ENCODE data around the gene RABGAP1L.
"Not testable (repeated sequence)": the region's sequence is repeated elsewhere in the genome, so short reads cannot be mapped to it uniquely, and the experiment has no call there.

DNA sequence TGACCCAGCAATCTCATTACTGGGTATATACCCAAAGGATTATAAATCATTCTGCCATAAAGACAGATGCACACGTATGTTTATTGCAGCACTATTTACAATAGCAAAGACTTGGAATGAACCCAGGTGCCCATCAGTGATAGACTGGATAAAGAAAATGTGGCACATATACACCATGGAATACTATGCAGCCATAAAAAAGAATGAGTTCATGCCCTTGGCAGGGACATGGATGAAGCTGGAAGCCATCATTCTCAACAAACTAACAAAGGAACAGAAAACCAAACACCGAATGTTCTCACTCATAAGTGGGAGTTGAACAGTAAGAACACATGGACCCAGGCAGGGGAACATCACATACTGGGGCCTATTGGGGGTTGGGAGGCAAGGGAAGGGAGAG lies 19.1 kb downstream of the RABGAP1L start:
- not testable (repeated sequence) for TF ChIP-seq POLR2A (IDR thresholded peaks at IDR 0.05; ENCODE audit: low read length); GATA1 (IDR thresholded peaks at IDR 0.05; ENCODE audit: low read depth, low read length)

All from erythroblast (primary cell).